Testis (tissue), 5 donors: ENCODE data around the gene RBP7. TPM values are rescaled to one million over a fixed set of nuclear protein-coding genes. Genes with fewer than 3 reads are reported as not detected.

Experiments used
- DNase-seq: peaks from one replicate; pipeline ENCODE4 v3.0.0-alpha.2; 2019
- H3K27ac ChIP-seq, 2 donors: fragments of 200-600 bp; sonication (generic); one replicate each; pipeline ENCODE4 v1.5.1; 2019
- H3K27me3 ChIP-seq: fragments of 200-600 bp; sonication (generic); one replicate; pipeline ENCODE4 v1.5.1; 2019
- H3K36me3 ChIP-seq: fragments of 200-600 bp; sonication (generic); one replicate; pipeline ENCODE4 v1.5.1; 2017; ENCODE audit warnings: low read depth; ENCODE audit errors: missing control alignments
- H3K4me1 ChIP-seq: fragments of 200-600 bp; sonication (generic); one replicate; pipeline ENCODE4 v1.5.1; 2019
- H3K4me3 ChIP-seq, 2 donors: fragments of 200-600 bp; sonication (generic); one replicate each; pipeline ENCODE4 v1.5.1; 2017 to 2019
- H3K9me3 ChIP-seq: fragments of 200-600 bp; sonication (generic); one replicate; pipeline ENCODE4 v1.5.1; 2017
- CTCF ChIP-seq, 3 experiments: fragments of 450-650 bp in 2 of 3; fragments of 200-600 bp in 1 of 3; sonication (generic) in 1 of 3; IDR thresholded peaks; one replicate each; pipeline ENCODE4 v1.5.1; 2016 to 2019; ENCODE audit warnings: antibody characterized with exemption in 3 of 3, mild to moderate bottlenecking in 2 of 3, moderate library complexity in 1 of 3
- POLR2A ChIP-seq: fragments of 450-650 bp; IDR thresholded peaks from one replicate; pipeline ENCODE4 v1.6.1; 2017; ENCODE audit warnings: antibody characterized with exemption, mild to moderate bottlenecking, moderate library complexity
- WGBS, 2 donors: methylation state at CpG; one replicate each; pipeline ENCODE4 v1.1.5; 2018; 5-methylcytosine and 5-hydroxymethylcytosine counted together
- intact Hi-C: fragments of 100-400 bp; cut with DNase I; formaldehyde crosslinking; loops from one replicate; pipeline ENCODE4 v1.15.1; 2023; ENCODE audit warnings: low total_unique reads
- long read RNA-seq, 2 donors: transcript quantifications; one replicate each; lab custom pipeline, GENCODE V29; 2026
- polyA plus RNA-seq: library from polyadenylated mRNA; stranded (reverse); fragments of 350-450 nt; fragmentation: Illumina TruSeq; extraction: RNeasy Lipid Tissue Mini Kit (QIAGEN cat#74804); gene quantifications from one replicate; pipeline ENCODE4 v1.2.3, GENCODE V29; 2014; ENCODE audit warnings: low read depth, low replicate concordance; ENCODE audit not compliant: insufficient read depth
- total RNA-seq, 2 donors: library from RNA; depleted of rRNA; stranded (reverse); fragments of >200 nt; gene quantifications; one replicate each; pipeline ENCODE4 v1.2.3, GENCODE V29; 2016

RBP7 gene
- total RNA-seq: 1 to 10 TPM; 6.5 to 7.7 TPM
- 35.3 TPM for polyA plus RNA-seq
- long read RNA-seq, donor 1, partial matches to known transcripts: 0 of 4 reads
- long read RNA-seq, donor 1, other reads (novel, unspliced or antisense): 0 of 4 reads
- long read RNA-seq, donor 2, partial matches to known transcripts: 0 of 4 reads
- long read RNA-seq, donor 2, other reads (novel, unspliced or antisense): 0 of 4 reads

DNA sequence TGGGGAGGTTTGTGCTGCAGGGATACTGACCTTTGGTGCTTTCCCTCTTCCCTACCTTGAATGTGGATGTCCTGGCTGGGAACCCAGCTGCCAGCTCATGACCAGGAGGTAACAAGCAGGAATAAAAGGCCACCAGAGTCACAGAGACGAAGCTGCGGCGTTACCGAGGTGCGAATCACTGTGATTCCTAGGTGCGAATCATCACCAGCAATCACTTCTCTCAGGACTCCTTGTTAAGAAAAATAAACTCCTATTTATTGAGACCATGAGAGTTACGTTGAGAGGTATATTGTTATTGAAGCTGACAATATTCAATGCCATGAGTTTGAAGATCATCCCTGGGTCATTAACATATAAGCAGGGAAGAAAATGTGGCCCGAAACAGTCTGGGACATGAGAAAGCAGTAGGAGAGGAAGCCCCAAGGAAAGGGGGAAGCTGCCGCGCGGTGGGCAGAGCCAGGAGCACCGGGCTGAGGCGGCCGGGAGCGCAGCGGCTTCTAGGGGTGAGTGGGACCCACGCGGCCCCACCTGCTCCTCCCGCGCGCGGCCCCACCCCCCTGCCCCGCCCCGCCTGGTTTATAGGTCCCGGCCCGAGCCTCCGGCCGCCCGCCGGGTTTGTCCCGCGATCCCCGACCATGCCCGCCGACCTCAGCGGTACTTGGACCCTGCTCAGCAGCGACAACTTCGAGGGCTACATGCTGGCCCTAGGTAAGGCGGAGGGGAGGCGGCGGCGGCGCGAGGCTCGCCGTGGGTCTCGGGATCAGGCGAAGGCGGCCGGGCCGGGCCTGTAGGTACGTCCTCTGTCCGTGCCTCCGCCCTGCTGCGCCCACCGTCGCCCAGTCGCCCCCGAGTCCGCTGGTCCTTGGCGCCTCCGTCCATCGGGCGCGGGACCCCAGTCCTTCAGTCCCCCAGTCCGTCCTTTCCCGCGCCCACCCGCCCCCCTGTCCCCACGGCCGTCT lies at the start of gene RBP7:
TSS of gene RBP7 (plus strand) at position 605 of the 959 bp plus-strand sequence. CDS start at position 636, 31 bp downstream.
- peak within 1 kb of the TSS in 1 of 2 donors; percentile 33 for H3K27ac ChIP-seq
- peak within 1 kb of the TSS; percentile 44 to 62 for H3K4me3 ChIP-seq
- no peaks in the 10 kb centered on the region for H3K36me3 ChIP-seq
- intact Hi-C loops: no loop called here
- no peaks in the 10 kb centered on the region for H3K27me3 ChIP-seq
- no peaks in the 10 kb centered on the region for H3K9me3 ChIP-seq
- H3K4me1 ChIP-seq: peaks cover 8% of the 10 kb centered on the region
- peak; percentile 17 for DNase-seq
- TF ChIP-seq POLR2A (no peak), CTCF (IDR thresholded peaks at IDR 0.05) (no peak)
- WGBS, 2 donors: 7 to 25% methylated on average over 13 to 58 of the region's 71 CpGs

GRCh38 chr1:9957726-9958125 lies 39.3 kb upstream of the RBP7 start:
- Histone ChIP-seq H3K27ac (no peak overlapping the region), H3K4me1 (peaks cover 6% of the 10 kb centered on the region), H3K27me3 (no peaks in the 10 kb centered on the region), H3K9me3 (no peaks in the 10 kb centered on the region), H3K4me3 (no peak overlapping the region), H3K36me3 (no peaks in the 10 kb centered on the region)
- whole genome bisulfite sequencing, 2 donors: 75 to 83% methylated on average over 8 of the region's 8 CpGs
- intact Hi-C loops: no loop called here
- no peak for DNase-seq
- TF ChIP-seq POLR2A (no peak), CTCF (IDR thresholded peaks at IDR 0.05) (no peak)

- H3K27me3 ChIP-seq: no peaks in the 10 kb centered on the region
- intact Hi-C loops: no loop called here
- WGBS, 2 donors: 42 to 62% methylated on average over 4 of the region's 4 CpGs
- peak; percentile 65 for DNase-seq
- peaks cover 6% of the 10 kb centered on the region for H3K4me1 ChIP-seq
- no peak for TF ChIP-seq CTCF (IDR thresholded peaks at IDR 0.05)
- TF ChIP-seq POLR2A: no peak
- no peaks in the 10 kb centered on the region for H3K9me3 ChIP-seq
- H3K36me3 ChIP-seq: no peaks in the 10 kb centered on the region
- no peak overlapping the region for H3K27ac ChIP-seq
- H3K4me3 ChIP-seq: no peak overlapping the region
Observed at GRCh38 chr1:9960011-9960410, 37.0 kb upstream of the RBP7 start.

DNA sequence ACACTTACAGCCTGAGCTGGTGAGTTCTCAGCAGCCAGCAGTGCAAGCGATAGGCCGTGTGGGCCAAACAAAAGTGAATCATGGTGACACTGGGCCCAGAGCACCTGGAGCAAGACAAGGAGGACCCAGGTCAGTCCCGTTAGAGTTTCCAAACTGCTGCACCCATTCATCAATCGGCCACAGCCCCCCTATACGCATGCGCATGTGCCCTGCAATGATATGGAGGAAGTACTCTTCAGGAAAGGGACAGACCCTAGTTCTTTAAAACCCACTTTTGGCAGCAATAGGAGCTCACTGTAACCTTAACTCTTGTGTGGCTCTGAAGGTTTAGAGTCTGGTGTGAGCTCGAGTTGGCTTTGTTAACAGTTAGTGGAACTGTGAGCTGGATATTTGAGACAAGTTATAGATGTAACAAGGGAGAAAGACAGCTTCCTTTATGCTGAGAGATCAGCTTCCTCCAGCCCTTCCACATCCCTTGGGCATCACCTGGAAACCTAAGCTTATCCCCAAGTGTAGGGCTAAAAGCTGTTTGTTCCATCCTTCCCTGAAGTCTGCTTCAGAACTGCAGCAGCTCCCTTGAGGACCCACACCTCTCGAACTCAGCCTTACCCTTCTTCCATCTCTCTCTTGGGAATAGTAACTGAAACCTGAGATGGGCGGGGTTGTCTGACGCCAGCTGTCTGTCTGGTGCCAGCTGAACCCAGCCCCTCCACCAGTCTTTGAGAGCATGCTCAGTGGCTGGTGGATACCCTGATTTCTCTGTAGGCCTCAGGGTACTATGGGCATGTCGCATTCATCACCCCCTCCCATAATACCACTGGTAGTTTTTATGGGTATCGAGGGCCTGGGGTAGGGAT lies 36.1 kb upstream of the RBP7 start:
- DNase-seq: no peak
- H3K36me3 ChIP-seq: no peaks in the 10 kb centered on the region
- H3K4me1 ChIP-seq: peaks cover 6% of the 10 kb centered on the region
- no peaks in the 10 kb centered on the region for H3K9me3 ChIP-seq
- 79 to 80% methylated on average over 12 of the region's 12 CpGs for WGBS, 2 donors
- intact Hi-C loops: no loop called here
- TF ChIP-seq CTCF (IDR thresholded peaks at IDR 0.05) (no peak), POLR2A (no peak)
- H3K4me3 ChIP-seq: no peak overlapping the region
- H3K27ac ChIP-seq: no peak overlapping the region
- H3K27me3 ChIP-seq: no peaks in the 10 kb centered on the region
